ENCODE results near the gene TARBP1. TPM values are rescaled to one million over a fixed set of nuclear protein-coding genes. Genes with fewer than 3 reads are reported as not detected.
A peak's percentile ranks its signal among the peaks of the same experiment; 100 is the strongest.
"Not testable (repeated sequence)": the region's sequence is repeated elsewhere in the genome, so short reads cannot be mapped to it uniquely, and the experiment has no call there.

Gene TARBP1
- total RNA-seq, 4 donors from 2014 or later: 19.9 to 44.4 (median 27.6) TPM

- no peak for TF ChIP-seq CTCF (IDR thresholded peaks at IDR 0.05)
- TF ChIP-seq EP300 (IDR thresholded peaks at IDR 0.05; ENCODE audit: low read depth): no peak
- TF ChIP-seq POLR2AphosphoS5 (IDR thresholded peaks at IDR 0.05): no peak
- TF ChIP-seq POLR2A (IDR thresholded peaks at IDR 0.05): no peak
- no peak overlapping the region for H3K27ac ChIP-seq
These were observed 116.4 kb downstream of the TARBP1 start for GRCh38 chr1:234362558-234362957.

GRCh38 chr1:234361102-234361603 is 117.8 kb downstream of the TARBP1 start:
- 78% methylated on average over 3 of the region's 3 CpGs; no CpG with 5 or more reads in 1 of the 2 donors for WGBS, 2 donors (ENCODE audit: low coverage in 1 of 2)
- intact Hi-C loops (cut with DNase I; ENCODE audit: low total_unique reads): no loop called here

More at GRCh38 chr1:234362558-234362957, 116.4 kb downstream of the TARBP1 start:
- DNase-seq: no peak
- Histone ChIP-seq H3K4me1 (no peaks in the 10 kb centered on the region), H3K36me3 (no peaks in the 10 kb centered on the region), H3K4me3 (no peak overlapping the region), H3K9me3 (no peaks in the 10 kb centered on the region), H3K27me3 (no peaks in the 10 kb centered on the region)
- intact Hi-C loops (cut with DNase I; ENCODE audit: low total_unique reads) (no loop called here), in situ Hi-C loops (cut with MboI; ENCODE audit: low pct_ligation_motif_present in 1 of 4, low pct_unique_long_range_greater_than_20kb in 1 of 4, low sequenced_read_pairs in 3 of 4) (no loop called here)
- WGBS, 2 donors (ENCODE audit: low coverage in 1 of 2): 64% methylated on average over 2 of the region's 2 CpGs

GRCh38 chr1:234357831-234358230 is 121.1 kb downstream of the TARBP1 start:
- TF ChIP-seq CTCF (IDR thresholded peaks at IDR 0.05): no peak
- no peak for TF ChIP-seq POLR2A (IDR thresholded peaks at IDR 0.05)
- no peak for TF ChIP-seq EP300 (IDR thresholded peaks at IDR 0.05; ENCODE audit: low read depth)
- no peak for TF ChIP-seq POLR2AphosphoS5 (IDR thresholded peaks at IDR 0.05)
- H3K36me3 ChIP-seq: no peaks in the 10 kb centered on the region
- DNase-seq: no peak
- intact Hi-C loops (cut with DNase I; ENCODE audit: low total_unique reads): no loop called here
- no peak overlapping the region for H3K27ac ChIP-seq
- in situ Hi-C loops (cut with MboI; ENCODE audit: low pct_ligation_motif_present in 1 of 4, low pct_unique_long_range_greater_than_20kb in 1 of 4, low sequenced_read_pairs in 3 of 4): no loop called here
- no peaks in the 10 kb centered on the region for H3K4me1 ChIP-seq
- H3K27me3 ChIP-seq: peaks cover 3% of the 10 kb centered on the region
- H3K4me3 ChIP-seq: no peak overlapping the region
- H3K9me3 ChIP-seq: no peaks in the 10 kb centered on the region

More at GRCh38 chr1:234361102-234361603, 117.8 kb downstream of the TARBP1 start:
- Histone ChIP-seq H3K27ac (no peak overlapping the region), H3K36me3 (no peaks in the 10 kb centered on the region), H3K27me3 (no peaks in the 10 kb centered on the region), H3K4me1 (no peaks in the 10 kb centered on the region), H3K9me3 (no peaks in the 10 kb centered on the region), H3K4me3 (no peak overlapping the region)
- TF ChIP-seq EP300 (IDR thresholded peaks at IDR 0.05; ENCODE audit: low read depth) (no peak), POLR2A (IDR thresholded peaks at IDR 0.05) (no peak), CTCF (IDR thresholded peaks at IDR 0.05) (no peak), POLR2AphosphoS5 (IDR thresholded peaks at IDR 0.05) (no peak)
- no peak for DNase-seq
- in situ Hi-C loops (cut with MboI; ENCODE audit: low pct_ligation_motif_present in 1 of 4, low pct_unique_long_range_greater_than_20kb in 1 of 4, low sequenced_read_pairs in 3 of 4): no loop called here

- intact Hi-C loops (cut with DNase I; ENCODE audit: low total_unique reads); H3K9me3 ChIP-seq; H3K4me1 ChIP-seq; H3K36me3 ChIP-seq; in situ Hi-C loops (cut with MboI; ENCODE audit: low pct_ligation_motif_present in 1 of 4, low pct_unique_long_range_greater_than_20kb in 1 of 4, low sequenced_read_pairs in 3 of 4): not testable (repeated sequence)
- DNase-seq: peak; percentile 57
- Histone ChIP-seq H3K27me3 (peaks cover 11% of the 10 kb centered on the region), H3K27ac (peak overlapping the region in 2 of 4 donors; percentile 29 to 30), H3K4me3 (peak overlapping the region in 3 of 4 donors; percentile 17 to 43 (median 33))
- 52 to 70% methylated on average over 6 to 34 of the region's 35 CpGs for WGBS, 2 donors (ENCODE audit: low coverage in 1 of 2)
- TF ChIP-seq POLR2AphosphoS5 (IDR thresholded peaks at IDR 0.05) (peak in 1 of 3 donors; percentile 20), POLR2A (IDR thresholded peaks at IDR 0.05) (peak; percentile 41)
These were observed 122.2 kb downstream of the TARBP1 start for GRCh38 chr1:234356615-234357269.

Measured in transverse colon (tissue), 4 donors.